GOT3 (cell line): ENCODE results near the gene SPRED1.

Source experiments
- DNase-seq: peaks from one replicate; lab custom pipeline; 2025; ENCODE audit warnings: mixed read lengths; lab: John Stamatoyannopoulos, UW

The SPRED1 gene

GRCh38 chr15:38252481-38253350 lies at the start of gene SPRED1:
SPRED1 (plus strand) TSS chr15:38252836; CDS start chr15:38253186, 350 bp downstream.
- DNase-seq, result peak; percentile 53

GRCh38 chr15:38205526-38206272 lies 46.9 kb upstream of the SPRED1 start:
- DNase-seq, result no peak

- no peak for DNase-seq
Observed at GRCh38 chr15:38207621-38208020, 45.0 kb upstream of the SPRED1 start.

DNA sequence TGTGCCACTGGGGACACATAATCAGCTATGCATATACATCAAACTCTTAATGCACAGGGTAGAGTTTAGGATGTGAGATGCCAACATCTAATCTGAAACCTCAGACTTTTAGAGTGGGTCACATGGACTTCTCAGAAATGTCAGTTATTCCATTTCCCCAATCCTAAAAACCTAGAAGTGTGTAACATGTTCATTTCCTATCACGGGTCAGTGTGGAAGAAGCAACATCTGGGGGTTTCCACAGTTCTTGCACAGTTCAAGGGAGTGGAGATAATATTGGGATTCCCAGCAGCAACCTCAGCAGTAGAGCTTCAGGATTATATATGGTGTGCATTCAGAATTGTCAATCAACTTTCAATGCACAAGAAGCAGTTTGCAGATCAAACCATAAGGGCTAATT lies 44.4 kb upstream of the SPRED1 start:
- no peak for DNase-seq

GRCh38 chr15:38208779-38209178 lies 43.9 kb upstream of the SPRED1 start:
- no peak for DNase-seq

GRCh38 chr15:38211249-38211648 lies 41.4 kb upstream of the SPRED1 start:
- DNase-seq, result no peak

DNA sequence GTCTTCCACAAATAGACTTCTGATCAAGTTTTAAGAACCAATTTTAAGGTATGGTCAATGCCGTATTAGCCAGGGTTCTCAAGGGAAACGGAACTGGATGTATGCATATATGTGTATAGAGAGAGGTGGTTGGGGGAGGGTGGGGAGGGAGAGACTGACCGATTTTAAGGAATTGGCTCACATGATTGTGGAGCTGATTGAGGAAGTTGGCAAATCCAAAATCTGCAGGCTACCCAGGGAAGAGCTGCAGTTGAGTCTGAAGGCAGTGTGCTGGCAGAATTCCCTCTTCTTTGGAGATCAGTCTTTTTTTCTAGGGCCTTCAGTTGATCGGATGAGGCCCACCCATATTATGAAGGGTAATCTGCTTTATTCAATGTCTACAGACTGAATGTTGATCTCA lies 40.8 kb upstream of the SPRED1 start:
- no peak for DNase-seq

GRCh38 chr15:38212729-38213351 lies 39.8 kb upstream of the SPRED1 start:
- no peak for DNase-seq

DNA sequence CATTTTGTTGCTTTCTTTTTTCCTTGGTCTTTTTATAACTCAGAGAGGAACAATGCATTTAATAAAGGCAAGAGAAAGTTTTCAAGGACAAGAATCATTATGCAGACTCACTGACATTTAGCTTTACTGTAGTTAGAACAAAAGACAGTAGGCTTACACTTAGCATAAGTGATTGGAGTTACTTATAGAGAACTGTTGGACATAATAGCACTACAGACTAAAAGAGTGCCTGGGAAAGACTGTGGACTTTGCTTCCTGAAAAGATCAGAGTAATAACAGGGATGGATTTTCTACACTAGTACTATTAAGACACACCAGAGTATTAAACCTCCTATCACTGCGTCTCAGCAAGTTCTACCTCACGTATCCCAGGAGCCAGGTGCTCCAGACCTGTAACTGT lies 39.3 kb upstream of the SPRED1 start:
- no peak for DNase-seq

- no peak for DNase-seq
Observed at GRCh38 chr15:38215707-38216106, 36.9 kb upstream of the SPRED1 start.

DNA sequence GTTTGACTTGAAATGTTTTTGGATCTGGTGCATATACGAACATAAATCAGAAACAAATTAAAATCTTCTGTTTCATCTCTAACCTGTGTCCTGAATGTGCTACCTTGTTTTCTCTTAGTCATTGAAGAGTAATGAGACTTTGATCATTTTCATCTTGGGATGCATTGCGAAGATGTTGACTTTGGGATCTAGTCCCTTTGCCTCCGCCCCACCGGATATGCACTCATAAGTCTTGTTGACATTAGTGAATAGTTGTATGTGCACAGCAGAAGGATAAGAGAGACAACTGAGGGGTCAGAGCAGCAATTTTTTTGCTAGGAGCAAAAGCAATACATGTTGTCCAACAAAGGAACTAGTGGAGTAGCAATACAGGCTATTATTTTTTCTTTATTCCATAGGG lies 35.9 kb upstream of the SPRED1 start:
- DNase-seq, result no peak

- no peak for DNase-seq
Observed at GRCh38 chr15:38217191-38217595, 35.4 kb upstream of the SPRED1 start.

- DNase-seq, result no peak
Observed at GRCh38 chr15:38217788-38218609, 34.6 kb upstream of the SPRED1 start.

DNA sequence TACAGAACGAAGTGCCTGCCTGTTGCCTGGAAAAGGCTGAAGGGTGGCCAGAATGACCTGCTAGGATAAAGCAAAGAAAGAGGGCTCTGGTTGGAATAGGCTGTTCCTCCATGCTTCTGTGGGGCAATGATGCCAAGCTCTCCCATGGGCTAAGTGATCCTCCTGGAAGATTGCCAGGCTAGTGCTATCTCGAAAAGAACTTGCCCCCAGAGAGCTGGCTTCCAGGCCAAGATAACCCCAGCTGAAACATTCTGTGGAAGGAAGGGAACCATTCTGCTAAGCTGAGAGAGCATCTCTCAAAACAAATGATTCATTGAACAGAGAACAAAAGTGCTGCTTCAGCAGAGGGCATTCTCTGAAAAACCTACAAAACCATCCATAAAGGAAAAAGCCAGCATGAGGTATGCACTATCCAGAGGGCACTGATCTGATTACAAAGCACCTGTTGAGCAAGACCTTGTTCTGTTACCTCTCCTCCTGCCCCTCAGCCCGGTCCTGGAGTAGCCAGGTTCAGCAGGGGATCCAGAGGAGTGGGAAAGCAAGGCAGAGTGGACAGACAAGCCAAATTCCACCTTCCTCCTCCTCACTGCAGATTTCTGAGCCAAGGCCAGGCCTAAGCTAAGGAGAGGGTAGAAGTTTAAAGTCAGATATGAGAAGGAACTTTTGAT lies 31.9 kb upstream of the SPRED1 start:
- DNase-seq, result no peak

- no peak for DNase-seq
Observed at GRCh38 chr15:38224486-38224885, 28.1 kb upstream of the SPRED1 start.

DNA sequence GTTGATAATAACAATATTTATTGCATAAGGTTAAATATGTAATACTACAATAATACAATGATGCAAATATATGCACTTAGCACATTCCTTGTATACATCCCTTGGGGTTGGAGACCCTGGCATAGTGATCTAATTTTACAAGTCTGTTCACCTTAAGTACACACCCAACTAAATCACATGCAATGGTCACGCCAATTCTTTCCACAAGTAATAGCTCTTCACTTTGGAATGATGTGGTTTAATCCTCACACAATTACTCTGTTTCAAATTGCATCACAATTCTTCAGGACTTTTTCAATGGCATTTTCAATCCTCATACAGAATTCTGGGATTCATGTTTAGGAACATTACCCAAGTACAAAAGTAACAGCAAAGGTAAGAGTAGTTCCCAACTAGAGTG lies 27.3 kb upstream of the SPRED1 start:
- DNase-seq, result no peak

- DNase-seq, result peak; percentile 8
Observed at GRCh38 chr15:38226608-38227266, 25.9 kb upstream of the SPRED1 start.

DNA sequence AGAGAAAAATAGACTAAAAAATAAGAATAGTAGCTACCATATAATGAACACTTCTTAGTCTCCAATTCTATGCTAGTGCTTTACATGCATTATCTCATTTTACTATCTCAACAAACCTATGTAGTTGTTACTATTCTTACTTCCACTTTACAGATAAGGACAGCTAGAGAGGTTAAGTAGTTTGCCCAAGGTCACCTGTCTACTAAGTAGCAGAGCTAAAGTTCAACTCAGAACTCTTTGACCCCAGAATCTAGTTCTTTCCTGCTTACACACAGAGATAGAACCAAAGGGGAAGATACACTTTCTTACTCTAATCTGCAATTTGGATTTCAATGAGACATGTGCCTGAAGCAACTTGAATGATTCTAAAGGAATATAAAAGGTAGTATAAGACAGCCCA lies 24.7 kb upstream of the SPRED1 start:
- DNase-seq, result no peak

- DNase-seq, result no peak
Observed at GRCh38 chr15:38228618-38229017, 24.0 kb upstream of the SPRED1 start.

DNA sequence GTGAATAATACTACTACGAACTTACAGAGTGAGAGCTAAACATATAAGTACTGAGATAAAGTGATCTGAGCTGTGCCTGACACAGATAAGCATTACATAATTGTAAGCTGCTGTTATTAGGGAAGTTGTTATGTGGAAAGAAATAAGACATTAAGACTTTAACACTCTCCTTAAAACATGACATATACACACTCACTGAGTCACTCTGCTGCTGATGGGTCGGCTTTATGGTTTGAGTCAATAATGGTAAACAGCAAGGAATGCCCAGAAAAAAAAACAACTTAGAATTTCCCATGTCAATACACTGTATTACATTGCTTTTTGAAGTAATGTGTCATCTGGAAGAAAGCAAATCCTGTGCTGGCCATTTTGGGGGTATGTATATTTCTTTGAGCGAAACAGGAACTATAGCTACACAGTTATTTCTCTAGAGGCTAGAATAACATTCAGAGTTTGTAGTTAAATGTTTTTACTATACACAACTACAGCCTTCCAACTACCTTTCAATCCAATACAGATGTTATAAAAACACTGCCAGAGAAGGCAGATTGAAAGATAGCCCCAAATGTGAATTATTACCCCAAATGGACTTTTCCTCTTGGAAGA lies 22.8 kb upstream of the SPRED1 start:
- DNase-seq, result no peak
